Hepatocyte (in vitro differentiated cells): Measurements from ENCODE around the gene SERGEF.

Experiments
- CTCF ChIP-seq: fragments of 200-600 bp; sonication (generic); IDR thresholded peaks from 2 replicates; pipeline ENCODE4 v1.5.1; 2016; ENCODE audit warnings: antibody characterized with exemption, mild to moderate bottlenecking; ENCODE audit not compliant: poor library complexity
- EZH2 ChIP-seq: fragments of 200-600 bp; sonication (generic); IDR thresholded peaks from 2 replicates; pipeline ENCODE4 v1.6.1; 2016; ENCODE audit warnings: antibody characterized with exemption, mild to moderate bottlenecking, borderline replicate concordance
- EZH2phosphoT487 ChIP-seq: fragments of 200-600 bp; sonication (generic); IDR thresholded peaks from one replicate; pipeline ENCODE4 v1.6.1; 2018; ENCODE audit warnings: antibody characterized with exemption, mild to moderate bottlenecking, low read depth, moderate library complexity; ENCODE audit not compliant: unreplicated experiment, severe bottlenecking

- TF ChIP-seq CTCF = no peak
- no peak for TF ChIP-seq EZH2
- TF ChIP-seq EZH2phosphoT487 = no peak
Observed at GRCh38 chr11:17770917-17771316, 241.9 kb downstream of the SERGEF start.
